ENCODE data around the gene RIN3.

RIN3 gene, protein sequence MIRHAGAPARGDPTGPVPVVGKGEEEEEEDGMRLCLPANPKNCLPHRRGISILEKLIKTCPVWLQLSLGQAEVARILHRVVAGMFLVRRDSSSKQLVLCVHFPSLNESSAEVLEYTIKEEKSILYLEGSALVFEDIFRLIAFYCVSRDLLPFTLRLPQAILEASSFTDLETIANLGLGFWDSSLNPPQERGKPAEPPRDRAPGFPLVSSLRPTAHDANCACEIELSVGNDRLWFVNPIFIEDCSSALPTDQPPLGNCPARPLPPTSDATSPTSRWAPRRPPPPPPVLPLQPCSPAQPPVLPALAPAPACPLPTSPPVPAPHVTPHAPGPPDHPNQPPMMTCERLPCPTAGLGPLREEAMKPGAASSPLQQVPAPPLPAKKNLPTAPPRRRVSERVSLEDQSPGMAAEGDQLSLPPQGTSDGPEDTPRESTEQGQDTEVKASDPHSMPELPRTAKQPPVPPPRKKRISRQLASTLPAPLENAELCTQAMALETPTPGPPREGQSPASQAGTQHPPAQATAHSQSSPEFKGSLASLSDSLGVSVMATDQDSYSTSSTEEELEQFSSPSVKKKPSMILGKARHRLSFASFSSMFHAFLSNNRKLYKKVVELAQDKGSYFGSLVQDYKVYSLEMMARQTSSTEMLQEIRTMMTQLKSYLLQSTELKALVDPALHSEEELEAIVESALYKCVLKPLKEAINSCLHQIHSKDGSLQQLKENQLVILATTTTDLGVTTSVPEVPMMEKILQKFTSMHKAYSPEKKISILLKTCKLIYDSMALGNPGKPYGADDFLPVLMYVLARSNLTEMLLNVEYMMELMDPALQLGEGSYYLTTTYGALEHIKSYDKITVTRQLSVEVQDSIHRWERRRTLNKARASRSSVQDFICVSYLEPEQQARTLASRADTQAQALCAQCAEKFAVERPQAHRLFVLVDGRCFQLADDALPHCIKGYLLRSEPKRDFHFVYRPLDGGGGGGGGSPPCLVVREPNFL

DNA sequence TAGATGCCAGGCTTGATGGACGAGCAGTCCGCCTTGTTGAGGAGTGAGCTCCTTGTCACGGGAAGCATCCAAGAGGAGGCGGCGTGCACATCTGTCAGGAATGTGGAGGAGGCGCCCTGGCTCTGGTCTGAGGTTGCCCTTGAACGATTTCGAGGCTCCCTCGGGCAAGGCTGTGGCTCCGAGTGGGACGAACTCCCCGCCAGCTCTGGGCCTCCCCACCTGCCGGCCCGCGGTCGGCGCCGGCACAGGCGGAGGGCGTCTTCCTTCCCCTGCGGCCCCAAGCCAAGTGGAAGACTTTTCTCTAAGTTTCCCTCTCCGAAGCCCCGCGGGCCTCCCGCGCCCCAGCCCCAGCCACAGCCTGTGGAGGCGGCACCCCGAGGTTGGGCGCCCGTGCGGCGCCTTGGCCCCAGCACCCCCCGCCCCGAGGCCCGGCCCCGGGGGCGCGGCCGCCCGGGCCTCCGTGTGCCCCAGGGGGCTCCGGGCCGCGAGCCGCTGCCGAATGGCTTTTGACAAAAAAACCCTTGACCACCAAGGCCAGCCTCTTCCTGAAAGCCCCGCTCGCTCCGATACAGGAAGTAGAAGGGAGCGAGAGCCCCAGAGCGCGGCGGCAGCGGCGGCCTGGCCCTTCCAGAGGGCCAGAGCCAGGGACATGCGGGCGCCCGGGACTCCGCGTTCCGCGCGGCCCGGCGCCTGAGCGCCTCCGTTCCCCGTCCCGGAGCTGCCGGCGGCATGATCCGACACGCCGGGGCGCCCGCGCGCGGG, at the start of gene RIN3:
Gene RIN3, plus strand, starts transcription at position 578 of the 762 bp plus-strand sequence. Its CDS starts 152 bp downstream, at position 730.
- peak in 1 of 2 donors; percentile 30 for DNase-seq (ENCODE audit: low read depth in 1 of 2, low spot score in 1 of 2)

DNA sequence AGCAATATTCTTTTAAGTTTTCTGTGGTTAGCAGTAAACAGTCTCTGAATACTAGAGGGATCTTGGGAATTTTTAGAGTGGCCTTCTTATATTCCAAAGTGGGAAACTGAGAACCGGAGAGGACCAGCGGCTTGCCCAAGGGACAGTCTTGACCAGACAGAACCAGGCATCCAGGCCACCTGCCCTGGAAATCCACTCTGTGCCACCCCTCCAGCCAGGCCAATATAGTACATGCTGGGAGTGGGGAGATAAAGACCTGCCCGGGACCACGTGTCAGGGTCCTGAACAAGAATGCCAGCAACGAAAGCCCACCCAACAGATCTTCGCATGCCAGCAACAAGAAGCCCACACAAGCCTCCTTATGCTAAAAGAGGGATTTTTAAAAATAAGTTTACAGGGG, 49.4 kb upstream of the RIN3 start:
- no peak for DNase-seq (ENCODE audit: low read depth in 1 of 2, low spot score in 1 of 2)

DNA sequence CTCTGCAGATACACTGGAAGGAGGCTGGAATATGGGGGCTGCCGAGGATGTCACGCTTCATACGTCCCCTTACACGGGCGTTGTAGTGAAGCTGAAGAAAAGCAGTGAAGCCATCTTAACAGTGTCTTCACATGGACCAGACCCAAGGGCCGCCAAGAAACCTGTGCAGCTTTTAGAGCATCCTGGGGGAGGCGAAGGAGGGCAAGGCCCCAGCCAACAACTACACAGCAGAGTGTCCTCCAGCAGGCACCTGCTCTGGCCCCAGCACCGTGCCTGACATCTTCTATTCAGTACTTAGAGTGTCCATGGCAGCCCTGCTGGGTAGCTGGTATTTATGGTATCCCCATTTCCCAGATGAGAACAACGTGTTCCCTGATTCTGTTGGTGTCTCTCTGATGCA, 48.9 kb upstream of the RIN3 start:
- no peak for DNase-seq (ENCODE audit: low read depth in 1 of 2, low spot score in 1 of 2)

DNA sequence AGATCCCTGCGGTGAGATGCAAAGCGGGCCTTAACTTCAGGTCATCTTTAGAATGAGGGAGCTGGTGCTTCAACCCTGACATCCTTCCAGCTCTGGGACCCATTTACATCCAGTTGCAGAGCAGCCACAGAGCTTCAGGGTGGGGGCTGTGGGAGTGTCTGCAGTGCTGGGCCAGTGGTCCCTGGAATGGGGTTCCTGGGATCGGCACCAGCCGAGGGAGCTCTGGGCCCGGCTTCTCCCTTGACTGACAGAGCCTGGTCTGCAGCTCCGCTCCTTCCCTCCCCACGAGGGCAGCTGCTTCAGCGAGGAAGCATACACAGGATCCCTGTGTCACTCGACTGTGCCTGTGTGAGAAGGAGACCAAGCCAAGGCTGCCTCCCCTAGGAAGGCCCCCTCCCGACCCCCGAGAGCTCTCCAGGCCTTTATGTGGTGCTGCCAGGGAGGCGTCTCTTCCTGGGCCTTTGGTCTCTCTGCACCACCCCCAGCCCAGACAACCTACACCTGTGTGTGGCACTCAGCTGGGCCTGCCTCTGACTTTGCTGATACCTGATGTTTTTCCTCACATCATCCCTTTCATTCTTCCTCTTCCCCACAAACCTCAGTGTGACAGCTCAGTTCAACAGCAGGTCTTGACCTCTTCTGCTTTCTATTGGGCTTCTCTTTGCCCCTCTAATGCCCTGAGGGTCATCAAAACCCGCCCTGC, 48.1 kb upstream of the RIN3 start:
- no peak for DNase-seq (ENCODE audit: low read depth in 1 of 2, low spot score in 1 of 2)

DNA sequence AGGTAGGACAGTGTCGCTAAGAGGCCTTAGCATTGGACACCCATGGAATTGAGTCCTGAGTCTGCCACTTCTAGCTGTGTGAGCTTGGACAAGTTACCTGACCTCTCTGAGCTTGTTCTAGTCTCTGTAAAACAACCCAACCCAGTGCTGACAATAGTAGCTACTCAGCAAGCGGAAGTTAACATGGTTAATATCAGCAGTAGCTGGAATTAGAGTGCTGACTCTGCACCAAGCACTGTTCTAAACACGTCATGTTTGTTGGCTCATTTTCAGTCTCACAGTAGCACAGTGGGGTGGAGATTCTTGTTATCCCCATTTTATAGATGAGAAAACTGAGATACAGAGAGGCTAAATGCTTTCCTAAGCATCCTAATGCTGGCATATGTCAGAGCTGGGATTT, 47.5 kb upstream of the RIN3 start:
- no peak for DNase-seq (ENCODE audit: low read depth in 1 of 2, low spot score in 1 of 2)

DNA sequence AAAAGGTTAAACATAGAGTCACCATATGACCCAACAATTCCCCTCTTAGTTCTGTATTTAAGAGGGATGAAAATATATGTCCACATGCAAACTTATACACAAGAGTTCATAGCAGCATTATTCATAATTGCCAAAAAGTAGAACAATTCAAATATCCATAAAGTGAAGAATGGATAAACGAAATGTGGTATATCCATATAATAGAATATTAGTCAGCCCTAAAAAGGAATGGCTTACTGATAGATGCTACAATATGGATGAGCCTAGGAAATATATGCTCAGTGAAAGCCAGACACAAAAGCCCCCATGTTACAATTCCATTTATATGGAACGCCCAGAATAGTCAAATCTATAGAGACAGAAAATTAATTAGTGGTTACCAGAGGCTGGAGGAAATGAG, 44.1 kb upstream of the RIN3 start:
- DNase-seq (ENCODE audit: low read depth in 1 of 2, low spot score in 1 of 2) = no peak

DNA sequence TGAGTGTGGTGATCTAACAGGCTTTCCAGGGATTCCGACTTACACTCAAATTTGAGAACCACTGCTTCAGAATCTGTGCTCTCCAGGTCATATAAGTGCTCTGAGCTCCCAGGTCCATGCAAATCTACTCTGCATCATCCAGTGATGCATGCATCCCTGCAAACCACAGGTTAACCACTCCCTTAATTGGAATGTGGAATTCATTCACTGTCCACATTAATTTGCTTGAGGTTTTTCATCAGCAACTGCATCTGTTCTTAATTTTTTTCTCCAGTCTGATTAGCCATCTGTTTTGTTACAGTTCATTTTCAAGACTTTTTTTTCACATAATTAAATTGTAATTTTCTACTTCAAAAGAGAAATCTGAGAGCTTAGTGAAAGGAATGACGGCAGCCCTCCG, 43.4 kb upstream of the RIN3 start:
- DNase-seq (ENCODE audit: low read depth in 1 of 2, low spot score in 1 of 2) = no peak

DNA sequence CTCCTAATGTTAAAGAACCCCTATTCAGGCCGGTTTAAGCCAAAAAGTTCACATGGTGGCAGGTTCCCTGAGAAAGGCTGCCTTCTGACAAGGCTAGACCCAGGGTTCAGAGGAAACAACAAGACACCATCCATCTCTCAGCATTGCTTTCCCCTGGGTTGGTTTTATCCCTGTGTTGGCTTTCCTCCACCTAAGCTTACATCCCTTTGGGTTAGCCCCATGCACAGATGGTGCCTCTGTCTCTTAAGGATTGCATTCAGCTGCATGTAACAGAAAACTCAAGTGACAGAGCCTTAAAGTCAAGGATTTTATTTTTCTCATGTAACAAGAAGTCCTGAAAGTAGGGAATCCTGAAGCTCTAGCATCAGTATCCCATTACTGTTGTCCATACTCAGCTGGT, 42.8 kb upstream of the RIN3 start:
- DNase-seq (ENCODE audit: low read depth in 1 of 2, low spot score in 1 of 2) = no peak

DNA sequence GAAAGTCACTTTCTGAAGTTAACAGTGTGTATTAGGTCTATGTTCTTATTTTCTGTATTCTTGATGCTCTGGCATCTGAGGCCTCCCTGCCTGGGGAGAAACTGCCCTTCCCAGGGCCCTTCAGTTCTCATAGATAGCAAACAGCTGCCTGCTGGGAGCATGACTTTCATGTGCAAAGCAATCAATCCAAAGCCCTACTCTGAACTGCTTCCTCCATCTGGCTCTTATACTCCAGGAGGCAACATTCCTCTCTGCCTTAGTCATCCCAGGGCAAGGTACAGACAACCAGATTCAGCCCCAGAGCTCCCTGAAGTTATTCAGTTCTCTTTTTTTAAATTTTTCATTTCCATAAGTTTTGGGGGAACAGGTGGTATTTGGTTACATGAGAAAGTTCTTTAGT, 41.7 kb upstream of the RIN3 start:
- DNase-seq (ENCODE audit: low read depth in 1 of 2, low spot score in 1 of 2) = no peak

DNA sequence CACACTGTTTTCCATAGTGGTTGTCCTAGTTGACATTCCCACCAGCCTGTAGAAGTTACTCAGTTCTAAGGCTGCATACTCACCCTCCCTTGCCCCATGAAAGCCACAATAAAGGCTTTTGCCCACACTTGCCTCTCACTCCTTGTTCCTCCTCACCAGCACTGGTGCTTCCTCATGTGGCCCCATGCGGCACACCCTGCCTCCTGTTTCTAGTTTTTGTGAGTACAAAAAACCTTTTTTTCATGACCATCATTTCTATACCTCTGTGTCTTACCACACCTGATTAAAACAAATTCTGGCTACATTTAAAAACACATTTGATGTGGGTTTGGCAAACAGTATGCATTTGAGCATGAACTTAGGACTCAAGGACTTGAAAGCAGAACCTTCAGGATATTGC, 40.7 kb upstream of the RIN3 start:
- no peak for DNase-seq (ENCODE audit: low read depth in 1 of 2, low spot score in 1 of 2)

DNA sequence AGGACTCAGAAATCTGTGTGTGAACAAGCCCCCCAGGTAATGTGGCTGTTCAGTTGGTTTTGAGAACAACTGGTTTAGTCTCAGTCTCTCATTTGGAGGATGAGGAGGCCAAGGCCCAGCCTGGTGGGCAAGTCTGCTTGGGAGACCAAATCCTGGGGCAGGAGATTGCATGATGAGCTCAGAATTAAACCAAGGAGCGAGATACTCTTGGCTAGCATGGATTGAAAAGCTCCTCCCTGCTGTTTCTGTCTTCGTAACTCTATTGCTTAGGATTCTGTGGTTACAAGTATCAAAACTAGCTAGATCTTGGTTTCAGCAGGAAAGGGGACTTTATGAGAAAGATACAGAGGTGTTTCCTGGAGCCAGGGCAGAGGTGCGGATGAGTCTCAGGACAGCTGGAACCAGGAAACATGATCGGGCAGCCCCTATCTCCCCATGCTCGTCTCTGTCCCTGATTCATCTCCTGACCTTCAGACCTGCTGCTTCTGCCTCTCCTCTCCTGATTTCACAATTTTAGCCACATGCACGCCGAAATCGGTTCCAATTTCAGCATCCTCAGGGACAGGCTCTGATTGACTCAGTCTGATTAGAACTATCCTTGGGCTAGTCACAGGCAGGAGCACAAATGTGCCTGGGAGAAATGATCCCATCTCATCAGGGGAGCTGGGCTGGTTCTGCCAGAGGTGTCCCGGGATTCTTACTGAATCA, 40.2 kb upstream of the RIN3 start:
- no peak for DNase-seq (ENCODE audit: low read depth in 1 of 2, low spot score in 1 of 2)

DNA sequence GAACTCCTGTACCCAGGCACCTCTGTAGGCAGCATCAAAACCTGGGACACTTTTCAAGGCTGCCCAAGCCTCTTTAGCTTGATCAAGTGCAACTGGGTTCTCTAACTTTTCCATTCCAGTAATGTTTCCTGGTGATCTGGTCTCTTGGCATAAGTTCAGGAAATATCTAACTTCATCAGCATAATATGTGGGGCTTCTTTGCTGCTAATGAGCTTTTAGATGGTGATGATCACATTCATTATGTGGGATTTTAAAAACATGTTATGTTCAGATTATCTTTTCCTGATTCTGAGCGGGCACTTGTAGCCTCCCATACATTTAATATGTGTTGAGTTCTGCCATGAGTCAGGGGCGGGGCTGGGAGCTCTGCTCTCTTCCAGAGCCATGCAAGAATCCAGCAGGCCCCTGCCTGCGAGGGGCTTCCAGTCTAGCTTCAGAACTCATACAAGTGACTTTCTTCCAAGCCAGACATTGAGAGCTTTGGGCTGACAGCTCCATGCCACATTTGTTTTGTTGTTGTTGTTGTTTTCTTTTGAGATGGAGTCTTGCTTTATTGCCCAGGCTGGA, 39.5 kb upstream of the RIN3 start:
- no peak for DNase-seq (ENCODE audit: low read depth in 1 of 2, low spot score in 1 of 2)

DNA sequence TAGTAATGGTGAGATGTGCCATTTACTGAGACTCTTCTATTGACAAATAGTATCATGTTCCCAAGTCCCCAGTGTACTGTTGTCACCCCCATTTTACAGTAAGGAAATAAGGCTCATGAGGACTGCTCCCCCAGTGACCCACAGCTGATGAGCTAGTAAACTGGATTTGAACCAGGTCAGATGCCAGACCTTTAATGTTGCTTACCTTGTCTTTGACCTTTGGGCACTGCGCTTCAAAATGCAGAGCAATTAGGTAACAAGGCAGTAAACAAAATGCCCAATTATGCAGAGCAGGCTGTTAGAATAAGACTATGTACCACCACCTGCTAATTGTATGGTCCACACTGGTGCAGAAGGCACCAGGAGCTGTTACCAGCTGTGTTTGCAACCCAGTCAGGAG, 38.5 kb upstream of the RIN3 start:
- DNase-seq (ENCODE audit: low read depth in 1 of 2, low spot score in 1 of 2) = no peak

DNA sequence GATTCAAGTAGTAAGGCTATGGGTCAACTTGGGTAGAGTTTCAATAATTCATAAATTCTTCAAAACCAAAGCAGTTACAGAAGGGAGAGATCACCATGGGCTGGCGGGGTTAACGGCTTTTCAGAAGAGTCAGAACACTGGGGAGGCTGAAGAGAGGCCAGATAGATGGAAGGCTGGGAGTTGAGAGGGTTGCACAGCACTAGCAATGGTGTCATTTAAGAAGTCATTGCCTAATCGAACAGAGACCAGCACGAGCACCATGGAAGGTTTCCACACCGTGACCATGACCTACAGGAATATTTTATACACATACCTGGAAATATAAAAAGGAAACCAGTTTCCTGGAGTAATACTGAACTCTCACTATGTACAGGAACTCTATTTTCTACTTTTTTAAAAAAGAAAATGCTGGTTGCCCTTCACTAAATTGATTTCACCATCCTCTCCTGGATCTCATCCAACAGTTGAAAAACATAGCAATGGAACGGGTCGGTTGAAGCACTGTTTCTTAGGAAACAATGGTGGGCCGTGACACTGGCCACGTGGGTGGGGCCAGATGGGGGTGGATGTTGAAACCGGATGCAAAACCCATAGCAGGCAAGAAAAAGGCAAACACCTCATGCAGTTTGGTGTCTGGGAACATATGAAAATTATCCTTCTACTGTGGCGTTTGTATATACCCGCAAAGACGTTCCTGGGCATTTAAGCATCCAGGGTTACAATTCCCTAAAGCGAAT, 38.0 kb upstream of the RIN3 start:
- DNase-seq (ENCODE audit: low read depth in 1 of 2, low spot score in 1 of 2) = no peak

DNA sequence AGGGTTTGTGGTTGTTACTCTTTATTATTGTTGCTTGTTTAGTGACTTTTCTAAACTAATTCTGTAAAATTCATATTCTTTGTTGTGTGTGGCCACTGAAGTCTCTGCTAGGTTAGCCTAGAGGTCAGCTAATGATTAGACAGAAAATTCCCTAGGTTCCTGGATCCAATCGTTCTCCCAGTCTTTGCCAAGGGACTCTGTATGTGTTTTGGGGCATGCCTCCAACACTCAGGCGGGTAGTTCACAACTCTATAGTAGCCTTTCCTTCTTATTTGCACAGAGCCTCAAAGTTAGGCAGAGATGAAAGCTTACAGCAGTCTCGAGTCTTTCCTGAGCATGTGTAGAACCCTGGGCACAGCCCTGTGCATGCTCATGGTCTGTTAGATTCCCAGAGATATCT, 32.7 kb upstream of the RIN3 start:
- no peak for DNase-seq (ENCODE audit: low read depth in 1 of 2, low spot score in 1 of 2)

DNA sequence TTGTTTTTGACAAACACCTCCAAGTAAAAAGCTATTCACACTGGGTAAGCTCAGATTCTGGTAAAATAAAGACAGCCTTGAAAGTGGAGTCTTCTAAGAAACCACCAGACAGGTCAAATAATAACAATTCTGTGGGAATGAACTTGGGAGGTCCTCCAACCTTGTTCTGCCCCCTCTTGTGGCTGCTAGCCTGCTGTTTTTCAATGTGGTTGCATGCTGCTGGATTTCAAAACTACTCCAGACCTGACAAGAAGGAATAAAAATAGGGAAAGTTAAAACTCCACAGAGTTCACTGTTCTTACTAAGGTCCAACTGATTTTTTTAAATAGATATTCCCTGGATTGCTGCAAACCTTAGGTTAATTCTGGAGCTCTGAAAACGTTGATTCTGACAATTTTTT, 32.2 kb upstream of the RIN3 start:
- DNase-seq (ENCODE audit: low read depth in 1 of 2, low spot score in 1 of 2) = no peak

DNA sequence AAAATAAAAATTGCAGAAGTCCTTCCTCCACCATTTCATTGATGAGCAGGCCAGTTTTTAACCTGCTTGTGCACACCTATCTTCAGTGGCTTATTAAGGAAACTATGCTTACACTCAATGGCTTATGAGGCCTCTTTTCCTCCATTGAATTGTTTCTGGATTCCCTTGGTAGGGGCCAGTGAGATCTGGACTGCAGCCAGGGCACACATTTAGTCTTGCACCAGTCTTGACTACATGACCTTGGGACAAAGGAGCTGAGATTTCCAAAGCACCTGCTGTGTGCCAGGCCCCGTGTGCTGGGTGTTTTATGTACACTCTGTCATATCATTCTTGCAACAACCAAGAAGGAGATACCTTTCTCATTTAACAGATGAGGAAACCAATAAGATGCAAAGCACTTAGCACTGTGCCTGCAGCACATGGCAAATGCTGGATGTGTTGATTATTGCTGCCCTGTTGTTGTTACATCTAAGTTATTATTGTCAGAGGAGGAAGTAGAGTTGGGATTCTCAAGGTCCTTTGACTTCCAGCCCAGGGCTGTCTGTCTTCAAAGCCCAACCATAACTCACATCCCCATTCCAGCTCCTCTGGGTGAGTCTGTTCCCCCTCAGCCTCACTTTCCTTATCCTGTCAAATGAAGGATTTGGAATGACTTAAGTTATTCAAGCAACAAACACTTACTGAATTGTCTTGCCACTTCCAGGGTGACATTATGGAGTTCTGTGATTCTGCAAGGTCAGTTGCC, 31.6 kb upstream of the RIN3 start:
- no peak for DNase-seq (ENCODE audit: low read depth in 1 of 2, low spot score in 1 of 2)

DNA sequence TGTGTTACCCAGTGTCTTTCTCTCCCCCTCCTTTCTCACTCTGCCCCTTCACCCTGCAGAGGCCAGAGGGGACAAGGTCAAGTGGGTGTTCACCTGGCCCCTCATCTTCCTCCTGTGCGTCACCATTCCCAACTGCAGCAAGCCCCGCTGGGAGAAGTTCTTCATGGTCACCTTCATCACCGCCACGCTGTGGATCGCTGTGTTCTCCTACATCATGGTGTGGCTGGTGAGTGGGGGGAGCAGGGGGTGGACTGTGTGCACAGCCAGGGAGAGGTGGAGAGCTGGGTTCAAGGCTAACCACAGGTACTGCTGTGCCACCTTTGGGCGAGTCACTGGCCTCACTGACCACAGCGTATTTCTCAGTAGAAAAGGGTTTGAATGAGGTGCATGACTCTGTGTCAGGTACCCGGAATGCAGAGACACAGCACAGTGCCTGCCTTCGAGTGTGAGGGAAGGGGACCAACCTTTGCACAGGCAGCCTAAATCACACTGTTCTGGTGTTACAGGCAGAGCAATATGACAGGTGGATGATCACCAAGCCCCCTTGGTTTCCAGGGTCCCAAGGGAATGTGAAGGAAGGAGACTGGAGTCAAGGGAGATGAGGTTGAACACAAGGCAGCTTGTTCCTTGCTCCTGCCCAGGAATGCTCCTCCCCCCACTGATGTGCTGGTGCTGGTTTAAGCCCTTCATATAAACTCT, 30.8 kb upstream of the RIN3 start:
- no peak for DNase-seq (ENCODE audit: low read depth in 1 of 2, low spot score in 1 of 2)

Data from activated CD4-positive, alpha-beta T cell treated with anti-CD3 and anti-CD28 coated beads, Interleukin-2, amount 50 U/mL, for 24 hours (primary cell).